A673 (cell line): ENCODE measurements around the gene PPP1R7. TPM values are rescaled to one million over a fixed set of nuclear protein-coding genes. Genes with fewer than 3 reads are reported as not detected.

Experiments
- BruUV-seq: library from RNA; stranded (reverse); fragments of 400-500 nt; replicated peaks from 2 replicates; lab custom pipeline; 2021; lab: Mats Ljungman, UMichigan
- CTCF ChIA-PET: fragments of 300-600 bp; sonication (Branson Sonifier 250); formaldehyde crosslinking; loops from one replicate; lab custom pipeline; 2022; ENCODE audit warnings: antibody characterized with exemption; lab: Charles Lee
- POLR2A ChIA-PET: fragments of 300-600 bp; sonication (Branson Sonifier 250); formaldehyde crosslinking; loops from one replicate; lab custom pipeline; 2022; ENCODE audit warnings: antibody characterized with exemption; ENCODE audit not compliant: low non-redundant PET; lab: Charles Lee
- DNase-seq: peaks from one replicate; pipeline ENCODE4 v3.0.0-alpha.2; 2015; ENCODE audit warnings: low spot score
- H3K27ac ChIP-seq: fragments of 200-600 bp; sonication (generic); 2 replicates; pipeline ENCODE4 v1.5.1; 2016; ENCODE audit warnings: mixed run types, low read depth, mild to moderate bottlenecking, mixed read lengths, antibody characterized with exemption, low read length; ENCODE audit not compliant: poor library complexity, severe bottlenecking
- H3K27me3 ChIP-seq: fragments of 200-600 bp; sonication (generic); replicated peaks from 2 replicates; pipeline ENCODE4 v1.6.1; 2017; ENCODE audit warnings: mixed run types, low read depth, mild to moderate bottlenecking, mixed read lengths, antibody characterized with exemption, low read length; ENCODE audit not compliant: insufficient read depth, poor library complexity
- H3K36me3 ChIP-seq: fragments of 200-600 bp; sonication (generic); 2 replicates; pipeline ENCODE4 v1.6.1; 2016; ENCODE audit warnings: mixed run types, mild to moderate bottlenecking, mixed read lengths, antibody characterized with exemption, low read length; ENCODE audit not compliant: insufficient read depth, poor library complexity, severe bottlenecking
- H3K4me1 ChIP-seq: fragments of 200-600 bp; sonication (generic); 2 replicates; pipeline ENCODE4 v1.6.1; 2017; ENCODE audit warnings: mixed run types, mild to moderate bottlenecking, mixed read lengths, antibody characterized with exemption, low read length; ENCODE audit not compliant: insufficient read depth, poor library complexity, severe bottlenecking
- H3K4me3 ChIP-seq: fragments of 200-600 bp; sonication (generic); 2 replicates; pipeline ENCODE4 v1.5.1; 2016; ENCODE audit warnings: low read depth, mixed run types, mild to moderate bottlenecking, mixed read lengths, low read length; ENCODE audit not compliant: poor library complexity, severe bottlenecking
- H3K9me3 ChIP-seq: fragments of 200-600 bp; sonication (generic); 2 replicates; pipeline ENCODE4 v1.6.1; 2016; ENCODE audit warnings: mixed run types, low read depth, mild to moderate bottlenecking, mixed read lengths, antibody characterized with exemption, low read length; ENCODE audit not compliant: poor library complexity, severe bottlenecking
- CTCF ChIP-seq: fragments of 300-800, 200-600 bp; sonication (generic); conservative IDR thresholded peaks from 2 replicates; pipeline ENCODE4 v1.5.1; 2017; ENCODE audit warnings: low read depth, mild to moderate bottlenecking, antibody characterized with exemption, low read length, moderate library complexity, mixed read lengths
- EZH2 ChIP-seq: fragments of 200-600 bp; sonication (generic); IDR thresholded peaks from 2 replicates; pipeline ENCODE4 v1.6.1; 2017; ENCODE audit warnings: borderline replicate concordance, low read depth, mild to moderate bottlenecking, mixed read lengths, antibody characterized with exemption, low read length; ENCODE audit not compliant: poor library complexity, severe bottlenecking
- intact Hi-C: fragments of 100-400 bp; cut with micrococcal nuclease; formaldehyde crosslinking; loops from one replicate; pipeline ENCODE4 v1.10.0; 2022; ENCODE audit not compliant: unreplicated experiment
- total RNA-seq: library from RNA; stranded (reverse); gene quantifications from 2 replicates; pipeline ENCODE4 v1.2.3, GENCODE V29; 2021

The PPP1R7 gene
- total RNA-seq, 1 experiment from 2014 or later = 70.7 TPM

DNA sequence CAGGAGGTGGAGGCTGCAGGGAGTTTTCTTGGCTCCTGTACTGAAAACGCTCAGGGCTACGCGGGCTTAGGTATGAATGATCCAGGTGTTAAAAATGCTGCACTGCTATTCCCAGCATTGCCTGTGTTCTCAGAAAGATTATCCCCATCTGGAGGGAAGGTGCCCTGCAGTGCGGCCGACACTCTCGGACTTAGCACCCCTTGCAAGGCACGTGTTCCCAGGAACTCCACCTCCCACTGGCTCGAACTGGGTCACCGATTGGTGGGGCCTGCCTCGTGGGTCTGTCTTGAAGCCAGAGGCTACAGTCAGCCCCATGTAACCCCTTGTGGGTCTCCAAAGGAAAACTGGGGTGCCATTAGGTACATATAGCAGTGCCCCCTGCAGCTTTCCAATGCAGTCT lies 63.9 kb downstream of the PPP1R7 start:
- Histone ChIP-seq H3K36me3 (no peaks in the 10 kb centered on the region), H3K4me3 (no peak overlapping the region), H3K9me3 (no peaks in the 10 kb centered on the region), H3K4me1 (no peaks in the 10 kb centered on the region), H3K27me3 (no peaks in the 10 kb centered on the region), H3K27ac (no peak overlapping the region)
- intact Hi-C loops = no loop called here
- CTCF ChIA-PET = no interaction called here
- DNase-seq = no peak
- TF ChIP-seq CTCF (no peak), EZH2 (no peak)
- POLR2A ChIA-PET = no interaction called here
- BruUV-seq = no TSS peak

GRCh38 chr2:241214766-241215165 lies 64.5 kb downstream of the PPP1R7 start:
- no peak overlapping the region for H3K4me3 ChIP-seq
- no peaks in the 10 kb centered on the region for H3K27me3 ChIP-seq
- intact Hi-C loops = no loop called here
- H3K9me3 ChIP-seq = no peaks in the 10 kb centered on the region
- no TSS peak for BruUV-seq
- H3K27ac ChIP-seq = no peak overlapping the region
- POLR2A ChIA-PET = no interaction called here
- H3K36me3 ChIP-seq = no peaks in the 10 kb centered on the region
- TF ChIP-seq EZH2 = no peak
- no peak for TF ChIP-seq CTCF
- CTCF ChIA-PET = no interaction called here
- DNase-seq = no peak
- H3K4me1 ChIP-seq = no peaks in the 10 kb centered on the region

DNA sequence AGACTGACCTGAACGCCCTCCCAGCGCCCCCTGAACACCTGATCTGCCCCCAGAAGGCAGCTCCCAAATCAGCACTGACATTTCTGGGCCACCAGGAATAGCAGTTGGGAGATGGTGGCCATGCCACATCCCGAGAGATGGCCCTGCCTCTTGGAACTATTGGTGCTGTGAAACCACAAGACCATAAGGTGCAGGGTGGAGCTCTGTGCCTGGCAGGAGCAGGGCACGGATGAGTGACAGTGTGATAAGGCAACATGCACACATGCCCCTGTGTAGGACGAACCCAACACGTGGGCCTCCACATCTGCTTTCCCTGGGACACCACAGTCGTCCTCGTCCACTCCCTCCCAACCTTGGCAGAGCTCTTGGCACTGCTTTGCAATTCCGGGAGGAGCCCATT lies 65.2 kb downstream of the PPP1R7 start:
- no peak overlapping the region for H3K4me3 ChIP-seq
- no peaks in the 10 kb centered on the region for H3K4me1 ChIP-seq
- BruUV-seq = no TSS peak
- CTCF ChIA-PET = no interaction called here
- H3K27ac ChIP-seq = no peak overlapping the region
- H3K36me3 ChIP-seq = no peaks in the 10 kb centered on the region
- TF ChIP-seq CTCF (no peak), EZH2 (no peak)
- intact Hi-C loops = no loop called here
- no peak for DNase-seq
- POLR2A ChIA-PET = no interaction called here
- no peaks in the 10 kb centered on the region for H3K27me3 ChIP-seq
- H3K9me3 ChIP-seq = no peaks in the 10 kb centered on the region
